GM23338 (cell line): ENCODE measurements around the gene CAST. TPM values are rescaled to one million over a fixed set of nuclear protein-coding genes. Genes with fewer than 3 reads are reported as not detected.

Experiments
- ATAC-seq: fragments of 200-7000 bp; cut with Tn5 transposase; 3 replicates; pipeline ENCODE4 v1.9.1; 2020
- DNase-seq: peaks from one replicate; pipeline ENCODE4 v3.0.0-alpha.2; 2015; ENCODE audit warnings: low spot score
- H2AFZ ChIP-seq: fragments of 200-600 bp; sonication (generic); 2 replicates; pipeline ENCODE4 v1.8.0; 2016; ENCODE audit warnings: antibody characterized with exemption, mild to moderate bottlenecking, moderate library complexity
- H3F3A ChIP-seq: fragments of 200-600 bp; sonication (generic); replicated peaks from 2 replicates; pipeline ENCODE4 v1.8.0; 2017; ENCODE audit warnings: antibody characterized with exemption, mixed run types, low read depth
- H3K27ac ChIP-seq: fragments of 200-600 bp; sonication (generic); 2 replicates; pipeline ENCODE4 v1.6.1; 2016; ENCODE audit warnings: low read depth
- H3K27me3 ChIP-seq: fragments of 200-600 bp; sonication (generic); 2 replicates; pipeline ENCODE4 v1.8.0; 2016; ENCODE audit warnings: mild to moderate bottlenecking, mixed run types, moderate library complexity; ENCODE audit not compliant: insufficient read depth
- H3K36me3 ChIP-seq: fragments of 200-600 bp; sonication (generic); 2 replicates; pipeline ENCODE4 v1.8.0; 2016; ENCODE audit warnings: mild to moderate bottlenecking; ENCODE audit not compliant: insufficient read depth
- H3K4me1 ChIP-seq: fragments of 200-600 bp; sonication (generic); 2 replicates; pipeline ENCODE4 v1.8.0; 2016; ENCODE audit warnings: mild to moderate bottlenecking, moderate library complexity; ENCODE audit not compliant: insufficient read depth
- H3K4me2 ChIP-seq: fragments of 200-600 bp; sonication (generic); 2 replicates; pipeline ENCODE4 v1.7.1; 2017; ENCODE audit warnings: mixed run types
- H3K4me3 ChIP-seq: fragments of 200-600 bp; sonication (generic); 2 replicates; pipeline ENCODE4 v1.6.1; 2016; ENCODE audit warnings: mixed run types
- H3K79me2 ChIP-seq: fragments of 200-600 bp; sonication (generic); replicated peaks from 2 replicates; pipeline ENCODE4 v1.8.0; 2017; ENCODE audit warnings: mild to moderate bottlenecking; ENCODE audit not compliant: insufficient read depth
- H3K9me2 ChIP-seq: fragments of 200-600 bp; sonication (generic); 2 replicates; pipeline ENCODE4 v1.8.0; 2017; ENCODE audit not compliant: insufficient read depth
- H4K20me1 ChIP-seq: fragments of 200-600 bp; sonication (generic); replicated peaks from 2 replicates; pipeline ENCODE4 v1.8.0; 2017; ENCODE audit warnings: mild to moderate bottlenecking; ENCODE audit not compliant: insufficient read depth
- H3K27ac Mint-ChIP-seq: 2 replicates; pipeline ENCODE4 v1.8.0; 2020; ENCODE audit warnings: inconsistent platforms, mild to moderate bottlenecking, moderate library complexity, mixed read lengths
- H3K27me3 Mint-ChIP-seq: 3 replicates; pipeline ENCODE4 v1.8.0; 2022; ENCODE audit warnings: low read depth, mild to moderate bottlenecking, moderate library complexity, mixed read lengths, inconsistent platforms; ENCODE audit not compliant: insufficient read depth, poor library complexity
- H3K36me3 Mint-ChIP-seq: 3 replicates; pipeline ENCODE4 v1.8.0; 2021; ENCODE audit warnings: low read depth, mild to moderate bottlenecking, inconsistent platforms, moderate library complexity, mixed read lengths
- H3K4me1 Mint-ChIP-seq: 3 replicates; pipeline ENCODE4 v1.8.0; 2020; ENCODE audit warnings: mild to moderate bottlenecking, inconsistent platforms, mixed read lengths
- H3K4me3 Mint-ChIP-seq: 3 replicates; pipeline ENCODE4 v1.8.0; 2021; ENCODE audit warnings: moderate library complexity, mild to moderate bottlenecking, inconsistent platforms, mixed read lengths
- H3K9me3 Mint-ChIP-seq: 3 replicates; pipeline ENCODE4 v1.8.0; 2020; ENCODE audit warnings: moderate library complexity, mild to moderate bottlenecking, inconsistent platforms, mixed read lengths
- CREB1 ChIP-seq: fragments of 250-450 bp; sonication (Bioruptor Pico); IDR thresholded peaks from 2 replicates; pipeline ENCODE4 v1.5.0; 2020; ENCODE audit warnings: low read depth, mild to moderate bottlenecking, moderate library complexity
- ETS1 ChIP-seq: IDR thresholded peaks from 2 replicates; pipeline ENCODE4 v1.6.1; 2016; ENCODE audit warnings: antibody characterized with exemption
- EZH2 ChIP-seq: fragments of 200-600 bp; sonication (generic); IDR thresholded peaks from one replicate; pipeline ENCODE4 v1.8.0; 2017; ENCODE audit warnings: antibody characterized with exemption, mild to moderate bottlenecking, low read depth; ENCODE audit not compliant: unreplicated experiment
- EZH2phosphoT487 ChIP-seq: fragments of 200-600 bp; sonication (generic); IDR thresholded peaks from one replicate; pipeline ENCODE4 v1.8.1; 2018; ENCODE audit warnings: antibody characterized with exemption; ENCODE audit not compliant: unreplicated experiment
- NANOG ChIP-seq: IDR thresholded peaks from 2 replicates; pipeline ENCODE4 v1.6.1; 2016; ENCODE audit warnings: antibody characterized with exemption, borderline replicate concordance
- REST ChIP-seq: IDR thresholded peaks from one replicate; pipeline ENCODE4 v1.6.1; 2018; ENCODE audit warnings: antibody characterized with exemption; ENCODE audit not compliant: unreplicated experiment
- STAT1 ChIP-seq: IDR thresholded peaks from one replicate; pipeline ENCODE4 v1.6.1; 2016; ENCODE audit warnings: antibody characterized with exemption; ENCODE audit not compliant: unreplicated experiment
- ZNF114 ChIP-seq: fragments of 250-450 bp; sonication (Bioruptor Pico); IDR thresholded peaks from 2 replicates; pipeline ENCODE4 v1.5.0; 2020; ENCODE audit warnings: mild to moderate bottlenecking, moderate library complexity
- ZNF331 ChIP-seq: fragments of 250-450 bp; sonication (Bioruptor Pico); IDR thresholded peaks from 2 replicates; pipeline ENCODE4 v1.5.0; 2020; ENCODE audit warnings: low read depth, mild to moderate bottlenecking, moderate library complexity
- ZNF462 ChIP-seq: fragments of 250-450 bp; sonication (Bioruptor Pico); IDR thresholded peaks from 2 replicates; pipeline ENCODE4 v1.5.0; 2020; ENCODE audit warnings: mild to moderate bottlenecking, moderate library complexity
- polyA plus RNA-seq: library from polyadenylated mRNA; unstranded; fragments of >200 nt; fragmentation: Nextera tagmentation; extraction: Ambion mirVana; gene quantifications from 2 replicates; pipeline ENCODE4 v1.2.1, GENCODE V29; 2016
- total RNA-seq: library from RNA; depleted of rRNA; stranded (reverse); fragments of >200 nt; shearing (Covaris generic); gene quantifications from 2 replicates; pipeline ENCODE4 v1.2.3, GENCODE V29; 2014

CAST gene
- total and polyA plus RNA-seq, 2 experiments from 2014 or later: 37.9 to 57.7 TPM

- H3K4me1 Mint-ChIP-seq: peaks cover 3% of the 10 kb centered on the region; the same call in 2 of the 3 replicates
- DNase-seq (no peak), ATAC-seq (no peak)
- no peaks in the 10 kb centered on the region for H3K9me2 ChIP-seq
- H3K27me3 ChIP-seq: no peaks in the 10 kb centered on the region
- H3K79me2 ChIP-seq: no peaks in the 10 kb centered on the region
- H3K27me3 Mint-ChIP-seq: peaks cover 3% of the 10 kb centered on the region
- H3K4me1 ChIP-seq: no peaks in the 10 kb centered on the region
- H3K4me3 ChIP-seq: no peak overlapping the region
- peaks cover under 1% of the 10 kb centered on the region; the same call in 1 of the 2 replicates for H4K20me1 ChIP-seq
- H3K4me2 ChIP-seq: no peak overlapping the region
- H3K4me3 Mint-ChIP-seq: no peak overlapping the region
- H3K36me3 Mint-ChIP-seq: no peaks in the 10 kb centered on the region
- no peaks in the 10 kb centered on the region for H3K36me3 ChIP-seq
- no peaks in the 10 kb centered on the region for H3F3A ChIP-seq
- H3K9me3 Mint-ChIP-seq: no peaks in the 10 kb centered on the region
- H3K27ac Mint-ChIP-seq: no peak overlapping the region
- TF ChIP-seq ETS1 (no peak), STAT1 (no peak), EZH2 (no peak), REST (no peak), CREB1 (no peak), NANOG (no peak), ZNF114 (CRISPR knock-in tag) (no peak), EZH2phosphoT487 (no peak), ZNF462 (CRISPR knock-in tag) (no peak), ZNF331 (CRISPR knock-in tag) (no peak)
- H3K27ac ChIP-seq: no peak overlapping the region
- H2AFZ ChIP-seq: no peak overlapping the region
Measured at GRCh38 chr5:96671441-96671840, 9.3 kb downstream of the CAST start.
